ENCODE results near the gene SIAH1.

- TF ChIP-seq CTCF (IDR thresholded peaks at IDR 0.05), result no peak
- TF ChIP-seq POLR2A (IDR thresholded peaks at IDR 0.05), result no peak
- TF ChIP-seq EP300 (IDR thresholded peaks at IDR 0.05), result no peak
These were observed 45.7 kb upstream of the SIAH1 start for GRCh38 chr16:48430890-48431289.
